ENCODE data around the gene RAP1A. TPM values are rescaled to one million over a fixed set of nuclear protein-coding genes. Genes with fewer than 3 reads are reported as not detected.
"Not testable (repeated sequence)": the region's sequence is repeated elsewhere in the genome, so short reads cannot be mapped to it uniquely, and the experiment has no call there.

The RAP1A gene
- total RNA-seq, 2 donors from 2014 or later: 83.9 to 146 TPM

DNA sequence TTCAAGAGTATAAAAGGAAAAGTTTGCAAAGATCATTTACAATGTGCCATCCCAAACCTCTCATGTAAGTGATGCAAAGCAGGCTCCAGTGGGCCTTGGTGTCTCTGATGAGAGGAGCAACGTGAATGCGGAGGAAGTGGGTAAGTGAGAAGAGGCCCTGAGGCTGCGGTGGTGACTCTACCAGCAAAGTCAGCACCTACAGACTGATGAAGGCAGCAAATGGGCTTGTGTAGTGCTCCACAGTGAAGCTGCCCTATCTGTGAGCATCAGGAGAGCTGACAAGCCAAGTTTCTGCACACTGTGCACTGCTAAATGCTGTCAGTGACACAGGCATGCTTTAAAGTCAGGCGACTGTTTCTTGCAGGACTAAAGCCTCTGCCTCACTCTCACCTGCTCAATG, 15.6 kb upstream of the RAP1A start:
- Histone ChIP-seq H3K27me3 (no peaks in the 10 kb centered on the region), H3K9ac (ENCODE audit: low read depth in 2 of 2, low read length in 2 of 2) (no peak overlapping the region), H3K4me1 (no peaks in the 10 kb centered on the region), H3K27ac (no peak overlapping the region), H3K9me3 (no peaks in the 10 kb centered on the region), H3K36me3 (no peaks in the 10 kb centered on the region), H3K4me3 (no peak overlapping the region)
- intact Hi-C loops (cut with DNase I): no loop called here
- TF ChIP-seq CTCF (IDR thresholded peaks at IDR 0.05): no peak
- no peak for DNase-seq

DNA sequence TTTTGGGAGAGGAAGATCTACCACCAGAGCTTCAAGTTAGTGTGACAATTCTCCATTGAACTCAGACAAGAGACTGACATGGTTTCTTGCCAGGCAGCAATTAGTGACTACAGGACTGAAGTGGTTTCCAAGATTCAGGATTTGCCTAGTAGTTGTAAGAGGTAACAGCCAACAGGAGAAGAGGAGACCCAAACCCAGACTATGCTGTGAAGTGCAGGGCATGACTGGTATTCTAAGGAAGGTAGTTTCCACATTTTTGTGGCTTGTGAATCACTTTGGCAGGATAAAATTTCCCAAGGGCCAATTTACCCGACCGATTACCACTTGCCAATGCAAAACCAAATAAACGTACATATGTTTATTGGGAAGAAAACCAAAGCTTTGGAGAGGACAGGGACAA, 14.7 kb upstream of the RAP1A start:
- Histone ChIP-seq H3K9ac (ENCODE audit: low read depth in 2 of 2, low read length in 2 of 2) (no peak overlapping the region), H3K9me3 (no peaks in the 10 kb centered on the region), H3K27ac (no peak overlapping the region), H3K4me3 (no peak overlapping the region), H3K27me3 (no peaks in the 10 kb centered on the region), H3K36me3 (no peaks in the 10 kb centered on the region), H3K4me1 (no peaks in the 10 kb centered on the region)
- no peak for DNase-seq
- intact Hi-C loops (cut with DNase I): no loop called here
- no peak for TF ChIP-seq CTCF (IDR thresholded peaks at IDR 0.05)

DNA sequence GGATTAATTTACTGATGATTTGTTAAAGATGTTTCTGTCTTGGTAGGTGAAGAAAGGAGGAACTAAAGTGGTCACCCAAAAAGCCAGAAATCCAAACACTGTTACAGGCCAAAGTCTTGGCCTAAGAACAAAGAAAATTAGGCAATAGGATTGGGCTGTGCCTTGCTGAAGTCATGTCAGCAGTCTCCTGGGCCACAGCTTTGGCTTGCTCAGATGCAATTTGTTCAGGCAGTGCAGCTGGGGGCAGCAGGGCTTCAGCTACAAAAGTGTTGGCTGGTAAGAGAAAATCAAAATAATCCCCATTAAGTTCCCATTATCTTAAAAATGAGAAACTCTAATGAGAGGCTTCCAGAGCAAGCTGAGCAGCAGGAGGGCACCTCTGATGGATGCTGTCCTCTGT, 14.0 kb upstream of the RAP1A start:
- Histone ChIP-seq H3K36me3 (no peaks in the 10 kb centered on the region), H3K9me3 (no peaks in the 10 kb centered on the region), H3K27ac (no peak overlapping the region), H3K4me3 (no peak overlapping the region), H3K9ac (ENCODE audit: low read depth in 2 of 2, low read length in 2 of 2) (no peak overlapping the region), H3K27me3 (no peaks in the 10 kb centered on the region), H3K4me1 (no peaks in the 10 kb centered on the region)
- intact Hi-C loops (cut with DNase I): no loop called here
- no peak for TF ChIP-seq CTCF (IDR thresholded peaks at IDR 0.05)
- DNase-seq: no peak

DNA sequence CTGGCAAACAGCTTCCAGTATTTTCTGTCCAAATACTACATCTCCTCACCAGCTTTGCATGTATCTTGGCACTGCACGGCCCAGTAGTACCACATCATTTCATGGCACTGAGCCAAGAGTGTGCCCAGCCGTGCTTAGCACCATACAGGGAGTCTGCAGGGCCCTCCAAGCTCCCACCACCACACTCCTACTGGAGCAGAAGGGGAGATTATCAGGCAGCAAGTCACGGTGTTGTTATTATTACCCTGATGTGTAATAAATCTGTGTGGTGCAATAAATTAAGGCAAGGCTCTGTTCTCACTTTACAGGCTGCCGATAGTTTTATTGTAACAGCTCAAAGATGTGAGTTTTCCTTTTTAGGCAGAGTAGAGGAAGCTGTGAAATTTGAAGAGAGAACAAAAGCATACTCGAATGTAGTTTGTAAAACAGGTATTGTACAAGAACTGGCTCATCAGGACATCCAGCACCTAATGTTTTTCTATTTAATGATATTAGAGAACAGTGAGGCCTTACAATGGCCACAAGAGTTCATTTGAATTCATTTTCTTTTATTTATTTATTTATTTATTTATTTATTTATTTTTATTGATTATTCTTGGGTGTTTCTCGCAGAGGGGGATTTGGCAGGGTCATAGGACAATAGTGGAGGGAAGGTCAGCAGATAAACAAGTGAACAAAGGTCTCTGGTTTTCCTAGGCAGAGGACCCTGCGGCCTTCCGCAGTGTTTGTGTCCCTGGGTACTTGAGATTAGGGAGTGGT, 13.0 kb upstream of the RAP1A start:
- H3K9me3 ChIP-seq; DNase-seq; H3K27me3 ChIP-seq; H3K36me3 ChIP-seq; intact Hi-C loops (cut with DNase I); H3K9ac ChIP-seq (ENCODE audit: low read depth in 2 of 2, low read length in 2 of 2); H3K4me3 ChIP-seq; H3K27ac ChIP-seq; H3K4me1 ChIP-seq: not testable (repeated sequence)

DNA sequence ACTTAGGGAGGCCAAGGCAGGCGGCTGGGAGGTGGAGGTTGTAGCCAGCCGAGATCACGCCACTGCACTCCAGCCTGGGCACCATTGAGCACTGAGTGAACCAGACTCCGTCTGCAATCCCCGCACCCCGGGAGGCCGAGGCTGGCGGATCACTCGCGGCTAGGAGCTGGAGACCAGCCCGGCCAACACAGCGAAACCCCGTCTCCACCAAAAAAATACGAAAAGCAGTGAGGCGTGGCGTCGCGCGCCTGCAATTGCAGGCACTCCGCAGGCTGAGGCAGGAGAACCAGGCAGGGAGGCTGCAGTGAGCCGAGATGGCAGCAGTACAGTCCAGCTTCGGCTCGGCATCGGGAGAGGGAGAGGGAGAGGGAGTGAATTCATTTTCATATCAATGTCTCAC, 11.1 kb upstream of the RAP1A start:
- H3K9me3 ChIP-seq; H3K27me3 ChIP-seq; H3K9ac ChIP-seq (ENCODE audit: low read depth in 2 of 2, low read length in 2 of 2); H3K4me3 ChIP-seq; DNase-seq; H3K27ac ChIP-seq; H3K4me1 ChIP-seq; H3K36me3 ChIP-seq; intact Hi-C loops (cut with DNase I): not testable (repeated sequence)

DNA sequence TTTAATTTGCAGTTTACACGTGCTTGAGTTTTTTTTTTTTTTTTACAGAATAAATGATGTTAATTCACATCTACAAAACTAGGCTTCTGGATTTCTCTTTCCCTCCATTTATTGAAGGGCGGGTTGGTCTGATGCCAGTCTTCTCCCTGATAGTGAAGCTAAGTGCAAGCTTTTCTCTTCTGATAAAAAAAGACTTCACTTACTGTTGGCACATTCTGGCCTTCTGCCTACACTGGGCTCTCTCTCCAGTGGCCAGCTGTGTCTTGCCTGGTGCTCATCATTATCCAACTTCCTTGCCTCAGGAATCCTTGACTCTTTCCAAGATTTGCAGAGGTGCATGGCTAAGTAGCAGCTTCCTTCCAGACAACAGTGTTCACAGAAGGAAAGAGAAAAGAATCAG, 7.6 kb upstream of the RAP1A start:
- DNase-seq: no peak
- no peaks in the 10 kb centered on the region for H3K36me3 ChIP-seq
- H3K27ac ChIP-seq: no peak overlapping the region
- intact Hi-C loops (cut with DNase I): no loop called here
- H3K4me3 ChIP-seq: no peak overlapping the region
- H3K4me1 ChIP-seq: no peaks in the 10 kb centered on the region
- H3K9ac ChIP-seq (ENCODE audit: low read depth in 2 of 2, low read length in 2 of 2): no peak overlapping the region
- TF ChIP-seq CTCF (IDR thresholded peaks at IDR 0.05): no peak
- H3K9me3 ChIP-seq: no peaks in the 10 kb centered on the region
- H3K27me3 ChIP-seq: no peaks in the 10 kb centered on the region
